A172 (cell line): ENCODE data around the gene RFPL4AL1. TPM values are rescaled to one million over a fixed set of nuclear protein-coding genes. Genes with fewer than 3 reads are reported as not detected.
A peak's percentile ranks its signal among the peaks of the same experiment; 100 is the strongest.
"Not testable (repeated sequence)": the region's sequence is repeated elsewhere in the genome, so short reads cannot be mapped to it uniquely, and the experiment has no call there.

Experiments
- DNase-seq: peaks from one replicate; pipeline ENCODE4 v3.0.0-alpha.2; 2015; ENCODE audit warnings: low spot score
- total RNA-seq: library from RNA; depleted of rRNA; stranded (reverse); fragments of >200 nt; shearing (Covaris generic); gene quantifications from 2 replicates; pipeline ENCODE4 v1.2.3, GENCODE V29; 2014; rRNA removed

RFPL4AL1 gene
- total RNA-seq = 1.6 TPM in 1 of 2 replicates, not detected in the other

- DNase-seq = not testable (repeated sequence)
Observed at GRCh38 chr19:55768818-55769217, at the start of gene RFPL4AL1. Gene RFPL4AL1, plus strand, starts transcription at chr19:55769118. Its CDS starts 2,687 bp downstream, at chr19:55771805.

DNA sequence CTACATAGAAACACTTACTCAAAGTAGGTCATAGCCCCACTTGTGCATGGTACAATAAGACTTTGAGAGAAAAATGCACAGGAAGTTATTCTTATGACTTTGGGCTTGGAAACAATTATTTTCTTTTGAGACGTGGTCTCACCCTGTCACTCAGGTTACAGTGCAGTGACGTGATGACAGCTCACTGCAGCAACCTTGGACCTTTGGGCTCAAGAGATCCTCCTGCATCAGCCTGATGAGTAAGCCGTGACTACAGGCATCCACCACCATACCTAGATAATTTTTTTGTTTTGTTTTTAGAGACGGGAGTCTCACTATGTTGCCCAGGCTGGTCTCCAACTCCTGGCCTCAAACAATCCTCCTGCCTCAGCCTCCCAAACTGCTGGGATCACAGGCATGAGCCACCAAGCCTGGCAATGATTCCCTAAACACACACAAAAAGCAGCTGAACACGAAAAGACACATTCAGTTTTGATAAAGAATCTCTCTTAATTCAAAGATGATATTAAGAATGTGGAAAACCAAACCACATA lies 48.6 kb upstream of the RFPL4AL1 start:
- DNase-seq = no peak

- DNase-seq = no peak
Observed at GRCh38 chr19:55720801-55721200, 48.1 kb upstream of the RFPL4AL1 start.

- DNase-seq = no peak
Observed at GRCh38 chr19:55723491-55723890, 45.4 kb upstream of the RFPL4AL1 start.

DNA sequence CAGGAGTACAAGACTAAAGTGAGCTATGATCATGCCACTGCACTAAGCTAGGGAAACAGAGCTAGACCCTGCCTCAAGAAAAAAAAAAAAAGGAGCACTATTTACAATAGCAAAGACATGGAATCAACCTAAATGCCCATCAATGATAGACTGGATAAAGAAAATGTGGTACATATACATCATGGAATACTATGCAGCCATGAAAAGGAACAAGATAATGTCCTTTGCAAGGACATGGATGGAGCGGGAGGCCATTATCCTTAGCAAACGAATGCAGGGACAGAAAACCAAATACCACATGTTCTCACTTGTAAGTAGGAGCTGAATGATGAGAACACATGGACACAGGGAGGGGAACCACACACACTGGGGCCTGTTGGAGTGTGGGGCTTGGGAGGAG lies 38.5 kb upstream of the RFPL4AL1 start:
- DNase-seq = not testable (repeated sequence)

DNA sequence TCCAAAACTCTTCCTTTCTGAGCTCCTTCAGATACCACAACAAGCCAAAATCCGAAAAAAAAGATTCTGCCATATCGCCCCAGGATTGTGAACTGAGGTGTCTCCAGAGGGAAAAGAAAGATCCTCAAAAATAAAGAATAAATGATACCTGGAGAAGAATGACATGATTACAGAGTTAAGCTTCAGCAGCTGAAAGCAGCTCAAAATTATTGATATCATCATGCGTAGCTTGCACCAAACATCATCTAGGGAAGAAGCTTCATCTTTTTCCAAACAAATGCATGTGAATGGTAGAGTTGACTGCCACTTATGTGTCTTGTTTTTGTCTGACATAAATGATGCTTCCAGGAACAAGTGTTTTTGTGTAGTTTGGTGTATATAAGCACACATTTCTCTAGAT lies 30.6 kb upstream of the RFPL4AL1 start, which contains the start of gene NLRP9:
TSS of gene NLRP9 (minus strand) at position 101 of the 400 bp plus-strand sequence. CDS start at position 73, 28 bp downstream.
- no peak for DNase-seq

DNA sequence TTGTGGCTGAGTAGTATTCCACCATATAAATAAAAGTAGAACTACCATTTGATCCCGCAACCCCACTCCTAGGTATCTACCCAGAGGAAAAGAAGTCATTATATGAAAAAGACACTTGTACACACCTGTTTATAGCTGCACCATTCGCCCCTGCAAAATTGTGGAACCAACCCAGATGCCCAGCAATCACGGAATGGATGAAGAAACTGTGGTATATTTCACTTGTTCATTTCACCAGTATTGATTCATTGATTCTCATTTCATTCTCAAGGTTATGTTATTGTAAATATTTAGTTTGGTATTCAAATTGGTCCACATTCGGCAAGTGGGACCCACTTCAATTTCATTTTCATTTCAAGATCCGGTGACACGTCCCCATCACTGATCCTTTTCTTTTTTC lies 18.2 kb upstream of the RFPL4AL1 start:
- DNase-seq = no peak

DNA sequence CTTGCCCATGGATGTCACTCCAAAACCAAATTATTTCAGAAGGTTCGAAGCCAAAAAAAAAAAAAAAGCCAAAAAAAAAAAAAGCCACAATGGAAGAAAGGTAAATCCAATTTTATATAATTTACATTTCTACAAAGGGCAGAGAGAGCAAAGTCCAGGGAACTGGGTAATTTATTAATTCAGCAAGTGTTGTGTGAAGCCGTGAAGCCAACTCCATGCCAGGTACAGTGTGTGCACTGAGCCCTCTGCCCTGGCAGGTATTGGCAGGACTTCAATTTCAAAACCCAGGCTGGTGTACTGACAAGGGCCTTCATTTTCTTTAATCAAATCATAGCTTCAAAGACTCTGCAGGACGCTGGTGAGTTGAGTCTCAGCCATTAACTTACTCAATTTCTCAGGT lies 15.5 kb upstream of the RFPL4AL1 start:
- DNase-seq = no peak

DNA sequence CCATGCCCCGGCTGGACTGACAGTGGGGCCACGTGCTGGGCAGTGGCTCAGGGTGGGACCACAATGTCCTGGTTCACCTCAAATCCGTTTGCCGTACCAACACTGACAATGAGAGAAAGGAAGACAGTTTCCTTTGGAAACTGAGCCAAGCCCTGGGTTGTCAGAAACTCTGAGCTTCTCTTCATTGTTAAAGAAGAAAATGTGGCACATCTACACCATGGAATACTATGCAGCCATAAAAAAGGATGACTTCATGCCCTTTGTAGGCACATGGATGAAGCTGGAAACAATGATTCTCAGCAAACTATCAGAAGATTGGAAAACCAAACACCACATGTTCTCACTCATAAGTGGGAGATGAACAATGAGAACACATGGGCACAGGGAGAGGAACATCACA lies 12.1 kb upstream of the RFPL4AL1 start:
- not testable (repeated sequence) for DNase-seq

DNA sequence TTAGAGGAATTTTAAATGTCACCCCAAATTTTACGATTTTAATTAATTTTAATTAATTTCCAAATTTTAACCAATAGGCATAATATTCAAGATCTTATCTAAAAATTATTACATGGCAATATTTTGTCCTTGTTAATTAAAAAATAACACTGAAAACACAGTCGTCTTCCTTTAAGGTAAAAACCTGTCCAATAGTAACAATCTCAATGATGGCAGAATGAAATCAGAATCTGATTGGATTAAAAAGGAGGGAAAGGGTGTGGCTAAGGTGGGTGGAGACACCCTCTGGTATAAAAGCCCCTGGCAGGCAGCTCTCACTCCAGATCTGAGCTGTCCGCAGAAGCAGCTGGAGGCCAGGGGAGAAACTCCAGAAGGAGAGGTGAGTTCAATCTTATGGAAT lies 10.1 kb upstream of the RFPL4AL1 start, which contains the start of gene RFPL4A:
TSS of gene RFPL4A (plus strand) at position 301 of the 400 bp plus-strand sequence. CDS start 2,704 bp downstream, outside the sequence.
- peak; percentile 18 for DNase-seq

- DNase-seq = no peak
Observed at GRCh38 chr19:55766466-55766865, 2.5 kb upstream of the RFPL4AL1 start.

DNA sequence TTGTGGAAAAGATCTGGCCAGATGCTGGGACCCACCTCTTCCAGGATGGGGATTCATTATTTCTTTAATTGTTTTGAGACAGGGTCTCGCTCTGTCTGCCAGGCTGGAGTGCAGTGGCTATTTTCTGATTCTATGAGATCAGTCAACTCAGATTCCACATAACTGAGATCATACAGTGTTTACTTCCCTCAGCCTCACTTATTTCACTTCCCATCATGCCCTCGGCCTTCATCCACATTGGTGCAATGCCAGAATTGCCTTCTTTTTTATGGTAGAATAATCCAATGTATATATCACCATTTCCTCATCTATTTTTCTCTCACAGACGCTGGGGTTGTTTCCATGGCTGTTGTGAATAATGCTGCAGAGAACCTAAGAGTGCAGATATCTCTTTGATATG lies 714 bp downstream of the RFPL4AL1 start:
- not testable (repeated sequence) for DNase-seq

GRCh38 chr19:55777528-55777927 lies 8.6 kb downstream of the RFPL4AL1 start:
- DNase-seq = peak; percentile 26

DNA sequence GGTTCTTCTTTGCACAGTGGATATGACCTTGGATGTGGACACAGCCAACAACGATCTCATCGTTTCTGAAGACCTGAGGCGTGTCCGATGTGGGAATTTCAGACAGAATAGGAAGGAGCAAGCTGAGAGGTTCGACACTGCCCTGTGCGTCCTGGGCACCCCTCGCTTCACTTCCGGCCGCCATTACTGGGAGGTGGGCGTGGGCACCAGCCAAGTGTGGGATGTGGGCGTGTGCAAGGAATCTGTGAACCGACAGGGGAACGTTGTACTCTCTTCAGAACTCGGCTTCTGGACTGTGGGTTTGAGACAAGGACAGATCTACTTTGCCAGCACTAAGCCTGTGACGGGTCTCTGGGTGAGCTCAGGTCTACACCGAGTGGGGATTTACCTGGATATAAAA lies 9.4 kb downstream of the RFPL4AL1 start:
- DNase-seq = no peak

DNA sequence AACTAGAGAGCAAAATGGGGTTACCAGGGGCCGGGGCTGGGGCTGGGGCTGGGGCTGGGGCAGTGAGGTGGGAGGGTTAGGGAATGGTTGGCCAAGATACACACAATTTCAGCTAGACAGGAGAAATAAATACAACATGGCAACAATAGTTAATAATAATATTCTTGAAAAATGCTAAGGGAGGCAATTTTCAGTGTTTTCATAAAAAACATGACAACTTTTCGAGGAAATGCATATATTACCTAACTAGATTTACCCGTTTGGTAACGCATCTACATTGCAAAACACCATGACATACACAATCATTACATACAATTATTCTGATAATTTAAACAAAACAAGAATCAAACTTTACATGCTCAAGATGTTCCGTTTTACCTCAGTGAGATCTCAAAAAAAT lies 12.2 kb downstream of the RFPL4AL1 start:
- no peak for DNase-seq

GRCh38 chr19:55795021-55795420 lies 26.1 kb downstream of the RFPL4AL1 start:
- no peak for DNase-seq

DNA sequence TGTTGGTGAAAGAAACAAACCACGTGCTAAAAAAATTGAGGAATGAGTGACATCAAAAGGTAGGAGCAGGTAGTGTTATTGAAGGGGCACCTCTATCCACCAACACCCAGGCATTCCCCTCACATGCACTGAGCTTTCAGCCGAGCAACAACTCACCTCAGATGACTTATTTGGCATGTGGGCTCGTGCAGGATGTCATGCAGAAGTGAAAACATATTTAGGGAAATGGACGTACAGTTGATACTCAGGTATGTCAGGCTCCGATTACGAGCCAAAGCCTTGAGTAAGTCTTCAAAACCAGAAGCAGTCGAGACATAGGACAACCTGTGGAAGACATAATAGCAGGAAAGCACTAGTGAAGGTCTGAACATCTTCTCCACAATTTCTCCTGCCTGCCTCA lies 32.5 kb downstream of the RFPL4AL1 start:
- no peak for DNase-seq

DNA sequence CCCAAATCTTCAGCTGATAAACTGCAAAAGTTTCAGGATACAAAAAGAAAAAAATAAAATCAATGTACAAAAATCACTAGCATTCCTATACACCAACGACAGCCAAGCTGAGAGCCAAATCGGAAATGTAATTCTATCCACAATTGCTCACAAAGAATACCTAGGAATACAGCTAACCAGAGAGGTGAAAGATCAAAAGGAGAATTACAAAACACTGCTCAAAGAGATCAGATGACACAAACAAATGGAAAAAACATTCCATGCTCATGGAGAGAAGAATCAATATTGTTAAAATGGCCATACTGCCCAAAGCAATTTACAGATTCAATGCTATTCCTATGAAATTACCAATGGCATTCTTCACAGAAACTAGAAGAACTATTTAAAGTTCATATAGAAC lies 33.4 kb downstream of the RFPL4AL1 start:
- DNase-seq = no peak

DNA sequence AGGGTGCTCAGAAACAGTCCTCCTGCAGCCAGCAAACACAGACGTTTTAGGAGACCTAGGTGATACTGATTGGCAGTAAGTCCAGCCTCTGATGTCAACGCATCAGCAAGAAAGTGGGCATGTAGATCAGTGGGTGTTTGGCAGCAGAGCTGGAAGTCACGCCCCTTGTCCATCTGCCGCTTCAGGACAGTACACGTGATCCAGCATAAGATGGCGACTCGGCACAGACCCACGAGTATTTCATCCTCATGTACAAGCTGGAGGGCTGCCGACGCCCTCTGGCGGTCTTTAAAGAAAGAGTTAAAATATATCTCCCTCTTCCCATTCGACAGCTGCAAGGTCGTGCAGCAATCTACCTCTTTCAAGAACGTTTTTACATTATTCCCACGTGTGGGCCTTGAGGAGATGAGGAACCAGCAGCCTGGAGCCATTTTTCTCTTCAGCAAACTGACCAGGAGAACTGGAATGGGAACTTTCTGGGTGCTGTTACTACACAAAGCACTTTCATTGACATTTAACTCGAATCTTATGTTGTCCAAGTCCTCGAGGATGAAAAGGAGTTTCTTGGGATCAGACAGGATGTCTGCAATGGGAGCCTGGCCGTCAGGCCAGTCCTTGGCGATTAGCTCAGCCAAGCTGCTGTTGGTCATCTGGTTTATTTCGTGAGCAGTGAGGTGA lies 40.6 kb downstream of the RFPL4AL1 start:
- DNase-seq = peak; percentile 97

DNA sequence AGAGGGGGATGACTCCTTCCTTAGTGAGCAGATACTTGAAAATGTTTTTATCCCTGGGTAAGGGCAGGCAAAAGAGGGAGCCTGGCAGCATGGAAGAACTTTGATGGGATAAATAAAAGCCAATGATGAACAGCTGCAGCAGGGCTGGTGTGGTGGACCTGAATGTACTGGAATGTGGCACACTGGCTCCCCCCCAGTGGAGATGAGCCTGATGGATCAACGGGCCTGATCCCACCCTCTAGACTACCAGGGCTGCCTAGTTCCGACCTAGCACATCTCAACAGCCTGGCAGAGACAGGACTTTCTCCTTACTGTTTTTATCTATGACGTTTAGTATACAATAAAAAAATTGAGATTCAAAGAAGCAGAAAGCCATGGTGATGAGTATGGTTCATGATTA lies 42.4 kb downstream of the RFPL4AL1 start:
- DNase-seq = no peak

DNA sequence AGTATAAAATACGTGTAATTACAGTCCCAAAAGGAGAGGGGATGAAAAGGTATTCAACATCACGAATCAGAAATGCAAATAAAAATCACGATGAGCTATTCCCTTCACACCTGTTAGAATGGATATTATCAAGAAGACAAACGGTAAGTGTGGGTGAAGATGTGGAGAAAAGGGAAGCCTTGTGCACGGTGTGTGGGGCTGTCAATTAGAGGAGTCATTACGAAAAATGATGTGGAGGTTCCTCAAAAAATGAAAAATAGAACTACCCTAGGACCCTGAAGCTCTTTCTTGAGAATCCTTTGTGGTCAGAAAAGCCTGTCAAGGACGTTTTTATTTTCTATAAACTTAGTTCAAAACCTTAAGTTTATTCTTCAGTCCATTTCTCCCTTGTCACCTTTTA lies 43.5 kb downstream of the RFPL4AL1 start:
- DNase-seq = no peak

DNA sequence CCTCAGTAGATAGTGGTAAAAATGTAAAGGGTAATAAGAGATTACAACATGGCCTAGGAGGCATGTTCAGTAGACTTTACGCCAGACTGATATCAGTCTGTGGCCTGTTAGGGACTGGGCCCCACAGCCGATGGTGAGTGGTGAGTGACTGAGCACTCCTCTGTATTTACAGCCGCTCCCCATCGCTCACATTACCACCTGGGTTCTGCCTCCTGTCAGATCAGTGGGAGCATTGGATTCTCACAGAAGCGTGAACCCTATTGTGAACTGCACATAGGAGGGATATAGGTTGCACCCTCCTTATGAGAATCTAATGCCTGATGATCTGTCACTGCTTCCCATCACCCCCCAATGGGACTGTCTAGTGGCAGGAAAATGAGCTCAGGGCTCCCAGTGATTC lies 45.0 kb downstream of the RFPL4AL1 start:
- no peak for DNase-seq

DNA sequence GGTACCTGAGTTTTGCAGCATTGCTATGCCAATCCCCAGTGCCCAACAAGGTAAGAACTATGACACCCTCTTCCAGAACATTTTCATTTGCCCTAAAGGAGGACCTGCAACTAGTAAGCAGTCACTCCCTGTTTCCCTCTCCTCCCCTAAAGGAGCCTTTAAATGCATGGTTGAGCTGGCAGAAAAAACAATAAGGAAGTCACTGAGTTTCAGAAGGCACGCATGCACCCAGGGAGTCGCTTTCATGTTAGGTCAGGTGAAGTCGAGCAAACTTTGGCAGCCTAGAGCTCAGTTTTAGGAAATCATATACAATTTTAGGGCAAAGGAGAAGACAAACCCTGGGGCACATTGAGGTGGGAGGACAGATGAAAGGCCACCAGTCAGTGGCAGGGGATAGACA lies 51.1 kb downstream of the RFPL4AL1 start:
- DNase-seq = no peak
